M059J (cell line): ENCODE results near the gene SHISA2. TPM values are rescaled to one million over a fixed set of nuclear protein-coding genes. Genes with fewer than 3 reads are reported as not detected.

Experiments used
- DNase-seq: peaks from one replicate; pipeline ENCODE4 v3.0.0-alpha.2; 2012; ENCODE audit warnings: low read depth
- total RNA-seq: library from RNA; depleted of rRNA; stranded (reverse); fragments of >200 nt; shearing (Covaris generic); gene quantifications from 2 replicates; pipeline ENCODE4 v1.2.3, GENCODE V29; 2014; rRNA removed

SHISA2 gene
- total RNA-seq, 1 experiment from 2014 or later, result 0.44 TPM

DNA sequence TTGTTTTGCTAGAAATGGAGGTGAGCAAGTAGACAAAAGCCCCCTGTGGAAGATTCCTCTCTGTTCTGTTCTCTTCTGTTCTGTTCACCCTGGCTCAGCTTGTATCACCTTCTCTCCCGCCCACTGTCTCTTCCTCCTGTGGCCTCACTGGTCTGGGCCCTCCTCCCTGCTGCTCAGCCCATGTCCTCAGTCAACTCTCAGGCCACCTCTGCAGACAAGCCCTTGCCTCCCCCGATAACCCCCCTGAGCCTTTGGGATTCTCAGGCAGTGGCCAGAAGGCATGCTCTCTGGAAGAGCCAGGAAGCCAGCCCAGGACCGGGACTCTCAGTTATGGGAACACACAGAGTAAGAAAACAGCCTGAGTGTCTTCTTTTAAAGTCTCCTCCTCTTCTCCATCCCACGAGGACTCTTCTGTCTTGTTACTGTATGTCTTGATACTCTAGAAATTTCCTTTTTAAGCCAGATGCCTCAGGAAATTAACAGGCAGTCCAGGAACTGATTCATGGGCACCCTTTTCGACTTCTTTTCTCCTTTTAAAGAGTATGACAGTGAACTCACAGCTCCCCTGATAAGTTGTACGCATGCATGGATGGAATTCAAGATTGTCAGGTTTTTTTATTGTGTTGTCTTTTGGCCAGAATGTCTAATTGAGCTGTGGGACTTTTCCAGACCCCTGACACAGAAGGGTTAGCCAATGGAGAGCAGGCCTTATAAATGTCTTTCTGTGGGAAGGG is 33.7 kb downstream of the SHISA2 start:
- peak; percentile 61 for DNase-seq

DNA sequence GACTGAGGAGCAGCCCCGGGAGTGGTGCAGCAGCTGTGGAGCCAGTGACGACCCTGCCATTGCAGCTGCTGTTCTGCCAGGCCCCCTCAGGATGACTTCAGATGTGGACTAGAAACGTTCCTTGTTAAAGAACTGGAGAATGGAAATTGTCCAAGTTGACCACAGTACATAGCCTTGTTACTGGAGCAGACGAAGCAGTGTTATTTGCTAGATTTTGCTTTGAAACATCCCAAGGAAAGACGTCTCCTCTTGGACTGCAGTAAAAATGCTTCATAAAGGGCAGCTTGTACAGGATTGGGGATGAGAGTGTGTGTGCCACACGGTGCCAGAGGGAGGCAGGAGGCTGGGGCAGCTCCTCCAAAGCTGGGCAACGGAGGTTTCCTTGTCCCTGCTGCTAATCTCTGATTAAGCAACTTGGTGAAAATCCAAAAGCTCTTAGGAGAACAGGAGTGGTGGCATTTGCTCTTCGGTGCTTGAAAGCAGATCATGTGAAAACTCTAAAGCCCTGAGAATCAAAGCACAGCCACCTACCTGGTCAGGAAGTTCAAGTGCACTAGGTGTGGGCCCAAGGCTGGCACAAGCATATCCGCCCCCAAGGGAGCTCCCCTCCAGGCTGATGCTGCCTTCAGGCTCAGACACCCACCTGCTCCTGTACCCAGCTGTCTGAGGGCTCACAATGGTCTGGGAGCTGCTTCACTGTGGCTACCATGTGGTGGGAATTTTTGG is 34.5 kb downstream of the SHISA2 start:
- peak; percentile 34 for DNase-seq

DNA sequence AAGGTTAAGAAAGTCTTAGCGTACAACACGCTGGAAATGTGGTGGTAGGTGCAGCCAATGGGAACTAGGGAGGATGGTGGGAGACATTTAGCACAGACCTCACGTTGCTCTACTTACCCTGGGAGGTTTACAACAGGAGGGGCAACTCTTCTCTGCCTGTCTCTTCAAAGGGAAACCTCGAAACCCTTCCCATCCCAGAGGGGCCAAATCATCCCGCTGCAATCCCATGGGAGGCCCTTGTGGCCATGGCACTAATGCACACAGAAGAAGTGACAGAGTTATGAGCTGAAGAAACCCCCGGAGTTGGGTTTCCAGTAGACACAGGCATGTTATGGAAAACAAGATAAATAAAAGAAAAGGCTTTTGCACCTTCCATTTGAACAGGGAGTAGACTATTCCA is 35.6 kb downstream of the SHISA2 start:
- no peak for DNase-seq

DNA sequence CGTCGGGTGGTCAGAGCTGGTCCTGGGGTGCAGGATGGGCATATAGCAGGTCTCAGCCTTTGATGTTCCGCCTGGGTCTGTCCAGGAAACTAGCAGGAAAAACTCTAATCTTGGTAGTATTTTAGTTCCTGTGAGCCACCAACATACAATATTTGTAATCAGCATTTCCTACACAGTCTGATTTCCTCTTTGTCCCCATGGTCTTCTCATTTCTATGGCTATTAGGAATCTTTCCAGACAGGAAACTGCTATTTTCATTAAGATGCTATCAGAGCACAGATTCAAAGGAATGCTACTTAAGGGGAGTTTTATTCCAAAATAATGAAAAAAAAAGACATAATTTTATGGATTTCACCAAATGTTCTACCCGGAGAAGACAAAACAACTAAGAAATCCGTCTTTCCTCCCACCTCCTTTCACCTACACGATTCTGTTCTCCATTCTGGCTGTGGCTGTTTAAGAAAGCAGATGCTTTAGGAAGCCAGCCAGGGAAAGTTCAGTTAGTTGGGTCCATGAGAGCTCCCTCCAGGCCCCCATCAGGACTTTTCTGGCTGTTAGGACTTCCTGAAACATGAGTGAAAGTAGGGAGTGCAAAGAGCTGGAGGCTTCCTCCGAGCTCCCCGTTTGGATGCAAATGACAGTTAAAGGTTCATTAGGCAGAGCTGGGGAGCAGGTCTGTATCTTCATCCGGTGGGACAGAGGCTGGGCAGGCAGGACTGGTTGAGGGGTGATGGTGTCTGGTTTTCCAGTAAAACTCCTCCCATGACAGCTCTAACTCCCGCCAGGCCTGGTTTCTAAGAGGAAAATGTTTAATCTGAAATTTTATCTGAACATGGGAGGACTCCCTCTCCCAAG is 36.3 kb downstream of the SHISA2 start:
- no peak for DNase-seq

DNA sequence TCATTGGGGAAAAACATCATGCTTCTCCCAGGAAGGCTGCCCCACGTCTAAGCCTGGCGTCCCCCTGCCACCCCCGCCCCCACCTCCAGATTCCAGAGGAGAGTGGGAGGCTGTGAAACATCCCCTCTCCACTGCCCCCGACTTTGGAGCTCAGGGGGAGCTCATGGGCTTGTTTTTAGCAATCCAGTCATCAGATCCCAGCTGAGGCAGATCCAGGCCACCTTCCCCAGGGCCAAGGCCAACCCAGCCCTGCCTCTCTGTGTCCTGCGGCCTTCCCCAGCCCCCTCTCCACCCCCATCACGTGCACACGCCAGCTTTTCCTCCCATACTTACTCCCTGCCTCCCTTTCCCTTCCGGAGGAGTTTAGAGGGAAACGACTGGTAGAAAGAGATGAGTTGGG is 38.8 kb downstream of the SHISA2 start:
- no peak for DNase-seq

DNA sequence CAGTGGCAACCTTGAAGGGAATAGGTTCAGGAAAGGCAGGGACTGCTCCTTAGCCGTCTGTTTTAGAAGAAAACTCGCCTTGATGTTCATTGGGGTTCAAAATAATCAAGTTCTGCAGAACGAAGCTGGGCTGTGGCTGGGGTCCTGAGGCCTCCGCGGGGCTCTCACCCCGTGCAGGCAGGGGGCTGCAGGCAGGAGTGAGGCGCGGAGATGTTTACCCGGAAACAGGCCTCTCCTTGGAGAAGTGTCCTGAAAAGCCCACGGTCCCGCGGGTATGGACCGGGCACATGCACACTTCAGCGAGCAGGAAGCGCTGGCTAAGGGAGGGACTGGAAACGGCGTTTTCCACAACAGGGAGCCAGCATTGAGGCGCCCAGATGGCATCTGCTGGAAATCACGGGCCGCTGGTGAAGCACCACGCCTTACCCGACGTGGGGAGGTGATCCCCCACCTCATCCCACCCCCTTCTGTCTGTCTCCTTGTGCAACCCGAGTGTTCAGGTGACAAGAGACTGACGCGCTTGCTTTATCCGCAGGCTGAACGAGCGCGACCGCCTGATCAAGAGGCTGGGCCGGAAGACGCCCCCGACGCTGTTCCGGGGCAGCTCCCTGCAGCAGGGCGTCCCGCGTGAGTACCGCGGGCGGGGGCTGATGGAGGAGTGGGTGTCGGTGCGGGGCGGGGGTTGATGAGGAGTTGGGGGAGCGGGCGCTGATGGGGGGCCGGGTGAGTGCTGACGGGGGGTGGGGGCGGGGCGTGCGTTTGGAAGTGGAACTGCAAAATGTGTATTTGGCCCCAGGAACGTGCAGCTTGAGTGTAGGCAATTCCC is 39.6 kb downstream of the SHISA2 start:
- DNase-seq, result no peak

DNA sequence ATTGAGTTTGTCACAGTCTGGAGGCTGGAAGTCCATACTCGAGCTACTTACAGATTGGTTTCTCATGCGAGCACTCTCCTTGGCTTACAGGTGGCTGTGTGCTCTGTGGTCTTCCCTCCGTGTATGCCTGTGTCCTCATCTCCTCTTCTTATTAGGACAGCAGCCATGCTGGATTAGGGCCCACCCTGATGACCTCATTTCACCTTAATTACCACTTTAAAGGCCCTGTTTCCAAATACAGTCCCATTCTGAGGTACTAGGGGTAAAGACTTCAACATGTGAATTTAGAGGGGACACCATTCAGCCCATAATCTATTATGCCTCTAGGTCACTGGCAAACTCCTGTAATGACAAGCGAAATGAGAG is 40.6 kb downstream of the SHISA2 start:
- no peak for DNase-seq

DNA sequence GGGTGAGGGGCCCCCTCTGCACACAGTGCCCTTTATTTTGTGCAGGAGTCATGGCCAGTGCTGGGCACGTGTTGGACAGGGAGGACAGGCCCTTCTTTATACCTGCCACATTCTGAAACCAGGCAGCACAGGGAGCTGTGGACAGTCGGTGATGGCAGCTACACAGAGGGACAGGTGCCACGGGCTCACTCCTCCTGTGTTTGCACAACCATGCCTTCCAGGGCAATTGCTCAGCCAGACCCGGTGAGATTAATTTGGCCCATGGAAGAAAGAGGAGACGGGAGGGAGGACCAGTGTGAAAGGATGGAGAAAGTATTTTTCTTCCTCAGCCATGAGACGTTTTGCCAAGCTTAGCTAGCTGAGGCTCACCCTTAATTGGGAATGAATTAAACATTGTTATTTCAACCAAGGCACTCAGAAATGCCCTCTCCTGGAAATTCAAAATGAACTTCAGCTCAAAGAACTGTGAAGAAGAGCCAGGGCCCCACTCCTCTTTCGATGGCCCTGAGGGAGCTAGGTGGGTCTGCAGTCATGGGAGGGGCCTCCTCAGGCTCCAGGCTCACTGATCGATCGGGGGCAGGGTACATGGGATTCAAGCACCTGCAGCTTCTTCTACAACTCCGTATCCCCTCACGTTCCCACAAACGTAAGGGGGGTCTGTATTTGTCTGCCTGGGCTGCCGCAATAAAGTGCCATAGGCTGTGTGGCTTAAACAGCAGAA is 41.2 kb downstream of the SHISA2 start:
- no peak for DNase-seq

DNA sequence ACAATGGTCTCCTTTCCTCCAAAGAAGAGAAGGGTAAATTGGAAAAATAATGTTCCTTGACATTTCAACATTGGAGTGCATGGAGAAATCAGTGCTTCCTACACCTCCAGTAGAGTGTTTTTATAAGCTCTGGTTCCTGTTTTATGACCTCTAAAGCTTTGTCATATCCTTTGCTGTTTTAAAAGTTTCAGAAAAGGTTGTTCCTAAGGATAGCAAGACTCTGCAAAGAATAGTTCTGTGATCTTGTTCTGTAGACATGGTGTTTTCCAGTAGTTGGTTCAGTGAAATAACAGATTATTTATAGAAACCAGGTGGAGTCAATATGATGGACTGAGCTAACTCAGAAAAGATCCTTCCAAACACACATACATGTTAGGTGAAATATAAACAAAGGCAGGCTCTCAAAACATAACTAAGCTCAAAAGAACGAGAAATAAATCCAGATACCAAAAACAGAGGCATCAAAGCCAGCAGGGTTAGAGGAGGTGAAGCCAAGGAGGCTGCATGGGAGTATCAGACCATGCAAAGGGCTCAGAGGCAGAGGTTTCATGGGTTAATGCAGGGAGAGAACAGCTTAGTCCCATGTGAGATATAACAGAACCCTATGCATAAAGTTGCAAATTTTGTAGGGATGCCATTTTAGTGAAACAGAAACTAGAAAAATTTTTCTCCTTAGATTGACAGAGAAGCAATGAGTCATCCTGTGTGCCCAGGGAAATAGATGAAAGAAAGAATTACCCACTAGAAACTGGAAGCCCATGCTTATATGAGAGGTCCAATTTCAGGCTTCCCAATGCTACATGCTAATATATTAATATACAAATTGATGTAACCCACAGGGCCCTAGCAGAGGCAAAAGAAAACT is 44.3 kb downstream of the SHISA2 start:
- peak; percentile 46 for DNase-seq

Other genes starting within 250 kb of the SHISA2 start
- gene RNF6, start 170.3 kb upstream of the SHISA2 start, total RNA-seq, result 26.8 and 27.5 TPM in 2 replicates
- gene CDK8, start 202.1 kb upstream of the SHISA2 start, total RNA-seq, result 9.4 and 18.4 TPM in 2 replicates